Activated CD8-positive, alpha-beta T cell treated with anti-CD3 and anti-CD28 coated beads for 36 hours (primary cell): ENCODE data around the gene PTS. TPM values are rescaled to one million over a fixed set of nuclear protein-coding genes. Genes with fewer than 3 reads are reported as not detected.

Experiments used
- ATAC-seq: fragments of 200-7000 bp; cut with Tn5 transposase; one replicate; pipeline ENCODE4 v1.10.0; 2021; ENCODE audit warnings: mild to moderate bottlenecking, moderate library complexity
- CTCF ChIA-PET: fragments of 350-600 bp; sonication (Branson Sonifier 250); formaldehyde crosslinking; loops from one replicate; lab custom pipeline; 2021; ENCODE audit warnings: antibody characterized with exemption; lab: Charles Lee
- POLR2A ChIA-PET: fragments of 350-600 bp; sonication (Branson Sonifier 250); formaldehyde crosslinking; loops from one replicate; lab custom pipeline; 2021; ENCODE audit warnings: antibody characterized with exemption; lab: Charles Lee
- DNase-seq: peaks from one replicate; pipeline ENCODE4 v3.0.0-alpha.2; 2020
- H3K27ac Mint-ChIP-seq: one replicate; pipeline ENCODE4 v1.8.0; 2021; ENCODE audit warnings: mild to moderate bottlenecking, mixed read lengths
- H3K27me3 Mint-ChIP-seq: one replicate; pipeline ENCODE4 v1.8.0; 2021; ENCODE audit warnings: mixed read lengths
- H3K36me3 Mint-ChIP-seq: one replicate; pipeline ENCODE4 v1.8.0; 2021; ENCODE audit warnings: low read depth, mixed read lengths
- H3K4me1 Mint-ChIP-seq: one replicate; pipeline ENCODE4 v1.8.0; 2021; ENCODE audit warnings: low read depth, mixed read lengths
- H3K4me3 Mint-ChIP-seq: one replicate; pipeline ENCODE4 v1.8.0; 2021; ENCODE audit warnings: mild to moderate bottlenecking, moderate library complexity, mixed read lengths
- H3K9me3 Mint-ChIP-seq: one replicate; pipeline ENCODE4 v1.8.0; 2021; ENCODE audit warnings: mixed read lengths
- intact Hi-C: fragments of 100-400 bp; cut with micrococcal nuclease; formaldehyde crosslinking; loops from one replicate; pipeline ENCODE4 v1.10.0; 2022
- total RNA-seq, 2 experiments: library from RNA; stranded (reverse); gene quantifications; one replicate each; pipeline ENCODE4 v1.2.3, GENCODE V29; 2021
- TF ChIP-seq, protein P1 (sequence below): fragments of 200-600 bp; IDR thresholded peaks from one replicate; pipeline ENCODE4 v1.8.0; 2022; ENCODE audit warnings: antibody characterized with exemption, mild to moderate bottlenecking

The PTS gene
- total RNA-seq, 2 experiments from 2014 or later, result 22.6 to 24.9 TPM

DNA sequence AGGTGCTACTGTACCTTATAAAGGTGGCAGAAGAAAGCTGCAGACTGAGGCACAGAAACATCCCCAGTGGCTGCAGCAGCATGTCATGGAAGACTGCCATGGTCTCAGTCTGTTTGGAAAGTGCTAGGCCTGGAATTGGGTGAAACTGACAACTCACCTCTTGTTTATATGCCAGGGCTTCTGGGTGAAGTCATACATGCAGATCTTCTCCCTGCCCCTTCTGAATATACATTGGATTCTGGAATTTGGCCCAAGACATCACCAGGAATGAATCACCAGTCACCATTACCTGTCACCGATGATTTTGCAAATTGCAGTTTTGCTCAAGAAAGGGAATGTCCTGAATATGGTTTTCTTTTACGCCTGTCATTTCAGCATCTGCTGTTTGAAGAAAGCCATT is 34.3 kb downstream of the PTS start, which contains the start of gene PLET1:
Gene PLET1, minus strand, starts transcription at position 371 of the 400 bp plus-strand sequence. Its CDS starts 271 bp downstream, at position 100.
- Mint-ChIP-seq H3K4me3 (no peak within 1 kb of the TSS), H3K36me3 (no peaks in the 10 kb centered on the region), H3K4me1 (no peaks in the 10 kb centered on the region), H3K9me3 (no peaks in the 10 kb centered on the region), H3K27me3 (no peaks in the 10 kb centered on the region), H3K27ac (no peak within 1 kb of the TSS)
- DNase-seq, result no peak
- no peak for ATAC-seq
- TF ChIP-seq, protein P1, sequence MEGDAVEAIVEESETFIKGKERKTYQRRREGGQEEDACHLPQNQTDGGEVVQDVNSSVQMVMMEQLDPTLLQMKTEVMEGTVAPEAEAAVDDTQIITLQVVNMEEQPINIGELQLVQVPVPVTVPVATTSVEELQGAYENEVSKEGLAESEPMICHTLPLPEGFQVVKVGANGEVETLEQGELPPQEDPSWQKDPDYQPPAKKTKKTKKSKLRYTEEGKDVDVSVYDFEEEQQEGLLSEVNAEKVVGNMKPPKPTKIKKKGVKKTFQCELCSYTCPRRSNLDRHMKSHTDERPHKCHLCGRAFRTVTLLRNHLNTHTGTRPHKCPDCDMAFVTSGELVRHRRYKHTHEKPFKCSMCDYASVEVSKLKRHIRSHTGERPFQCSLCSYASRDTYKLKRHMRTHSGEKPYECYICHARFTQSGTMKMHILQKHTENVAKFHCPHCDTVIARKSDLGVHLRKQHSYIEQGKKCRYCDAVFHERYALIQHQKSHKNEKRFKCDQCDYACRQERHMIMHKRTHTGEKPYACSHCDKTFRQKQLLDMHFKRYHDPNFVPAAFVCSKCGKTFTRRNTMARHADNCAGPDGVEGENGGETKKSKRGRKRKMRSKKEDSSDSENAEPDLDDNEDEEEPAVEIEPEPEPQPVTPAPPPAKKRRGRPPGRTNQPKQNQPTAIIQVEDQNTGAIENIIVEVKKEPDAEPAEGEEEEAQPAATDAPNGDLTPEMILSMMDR, result no peak
- intact Hi-C loops, result no loop called here
- CTCF ChIA-PET, result interaction anchor here (1.0 to 1.2 kb wide), 2 partner anchors 13 to 20 kb away, joined by 3 to 4 read pairs; no protein-coding TSS in a partner anchor
- POLR2A ChIA-PET, result no interaction called here

DNA sequence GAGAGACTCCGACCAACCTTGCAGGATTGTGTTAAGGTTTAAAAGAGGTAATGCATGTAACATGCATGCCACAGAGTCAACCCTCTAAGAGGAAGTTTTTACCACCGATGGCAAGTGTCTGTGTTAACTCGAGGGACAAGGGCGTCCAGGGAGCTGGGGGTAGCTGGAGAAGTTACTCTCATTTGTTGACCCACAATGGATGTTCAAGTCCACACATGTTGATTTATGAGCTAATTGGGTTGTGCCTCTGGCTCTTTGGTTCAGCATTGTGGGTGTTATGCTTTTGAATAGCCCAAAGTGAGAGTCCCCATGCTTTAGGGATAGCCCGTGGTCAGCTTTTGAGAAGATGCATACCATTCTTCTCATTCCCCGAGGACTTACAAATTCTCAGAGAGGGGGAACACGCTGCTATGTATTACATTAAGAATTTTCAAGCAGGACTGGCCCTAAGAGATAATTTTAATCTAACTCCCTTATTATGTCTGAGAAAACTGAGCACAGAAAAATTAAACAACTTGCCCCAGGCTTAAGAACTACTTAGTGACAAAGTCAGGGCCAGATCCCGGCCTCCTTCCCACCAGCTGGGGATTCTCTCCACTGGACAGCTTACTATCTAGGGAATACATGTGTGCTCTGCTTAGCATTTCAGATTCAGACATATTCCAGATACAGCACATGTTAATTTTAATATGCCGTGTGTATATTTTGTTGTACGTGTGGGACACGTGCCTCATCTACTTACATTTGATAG is 39.6 kb downstream of the PTS start:
- no peak overlapping the region for H3K4me3 Mint-ChIP-seq
- intact Hi-C loops, result no loop called here
- H3K9me3 Mint-ChIP-seq, result no peaks in the 10 kb centered on the region
- no peak for DNase-seq
- ChIA-PET CTCF (interaction anchor here (0.7 to 3.5 kb wide), 5 partner anchors 10 to 23 kb away, joined by 3 to 16 read pairs (median 3); no protein-coding TSS in a partner anchor), POLR2A (no interaction called here)
- no peaks in the 10 kb centered on the region for H3K27me3 Mint-ChIP-seq
- no peak overlapping the region for H3K27ac Mint-ChIP-seq
- H3K4me1 Mint-ChIP-seq, result no peaks in the 10 kb centered on the region
- TF ChIP-seq, protein P1, result no peak
- H3K36me3 Mint-ChIP-seq, result no peaks in the 10 kb centered on the region
- ATAC-seq, result no peak

DNA sequence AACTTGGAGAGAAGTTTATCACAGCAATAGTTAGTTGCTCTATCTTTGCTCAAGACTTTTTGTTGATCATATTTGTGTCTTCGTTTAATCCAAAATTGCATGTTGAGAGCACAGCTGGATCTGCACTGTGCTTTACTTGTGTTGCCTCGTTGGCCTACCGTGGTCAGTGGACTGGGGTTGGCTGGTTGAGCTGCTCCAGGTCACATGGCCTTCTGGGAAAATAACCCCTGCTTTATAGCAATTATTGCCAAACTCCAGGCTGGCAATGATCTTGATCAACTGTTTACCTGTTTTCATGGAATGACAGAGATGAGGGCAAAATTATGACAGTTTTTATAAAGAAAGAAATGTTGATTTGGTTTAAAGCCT is 40.2 kb downstream of the PTS start:
- Mint-ChIP-seq H3K4me3 (no peak overlapping the region), H3K9me3 (no peaks in the 10 kb centered on the region), H3K27me3 (no peaks in the 10 kb centered on the region), H3K36me3 (no peaks in the 10 kb centered on the region), H3K27ac (no peak overlapping the region), H3K4me1 (no peaks in the 10 kb centered on the region)
- ChIA-PET POLR2A (no interaction called here), CTCF (interaction anchor here (0.7 to 1.7 kb wide), 5 partner anchors 10 to 47 kb away, joined by 3 to 5 read pairs (median 3); no protein-coding TSS in a partner anchor)
- intact Hi-C loops, result no loop called here
- ATAC-seq (no peak), DNase-seq (no peak)
- TF ChIP-seq, protein P1, result no peak

DNA sequence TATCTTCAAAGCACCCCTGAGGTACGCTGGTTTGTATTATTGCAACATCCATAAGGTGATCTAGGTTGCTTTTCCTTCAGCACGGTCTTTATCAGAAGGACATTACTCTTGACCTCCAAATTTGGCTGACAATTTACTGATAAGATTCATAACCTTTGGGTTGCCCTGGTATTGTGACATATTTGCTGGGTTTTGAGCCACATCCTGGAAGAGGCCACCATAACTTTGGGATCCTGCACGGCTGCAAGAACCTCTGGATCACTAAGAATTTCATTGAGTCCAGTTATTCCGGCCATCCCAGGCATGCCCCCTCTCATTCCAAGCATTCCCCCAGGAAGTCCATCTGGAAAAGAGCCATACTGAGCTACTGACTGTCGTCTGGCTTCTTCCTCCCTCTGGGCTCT is 41.0 kb downstream of the PTS start:
- H3K4me3 Mint-ChIP-seq, result no peak overlapping the region
- H3K27me3 Mint-ChIP-seq, result no peaks in the 10 kb centered on the region
- H3K36me3 Mint-ChIP-seq, result no peaks in the 10 kb centered on the region
- intact Hi-C loops, result no loop called here
- TF ChIP-seq, protein P1, result no peak
- no peaks in the 10 kb centered on the region for H3K4me1 Mint-ChIP-seq
- no peak overlapping the region for H3K27ac Mint-ChIP-seq
- no peaks in the 10 kb centered on the region for H3K9me3 Mint-ChIP-seq
- no peak for ATAC-seq
- ChIA-PET POLR2A (interaction anchor here (0.6 kb wide), 1 partner anchor 289 kb away, joined by 3 read pairs; no protein-coding TSS in a partner anchor), CTCF (interaction anchor here (1.2 to 1.7 kb wide), 2 partner anchors 15 to 48 kb away, joined by 3 to 5 read pairs; no protein-coding TSS in a partner anchor)
- DNase-seq, result no peak

DNA sequence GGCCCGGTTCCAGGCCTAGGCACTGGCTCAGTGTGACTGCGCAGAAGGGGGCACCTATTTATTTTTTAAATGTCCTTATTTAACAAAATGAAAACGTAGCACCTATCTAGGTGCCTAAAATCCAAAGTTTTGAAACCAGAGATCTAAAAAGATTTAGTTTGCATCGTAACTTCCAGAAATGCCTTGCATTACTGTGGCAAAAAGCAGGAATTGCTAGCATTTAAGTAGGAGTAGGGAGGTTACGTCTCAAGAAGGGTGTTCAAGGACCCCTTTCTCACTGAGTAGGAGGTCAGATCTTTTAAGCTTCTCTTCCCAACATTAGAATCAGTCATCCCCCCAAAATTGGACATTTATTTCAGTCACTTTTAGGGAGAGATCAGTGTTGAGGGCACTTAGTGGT is 42.2 kb downstream of the PTS start:
- Mint-ChIP-seq H3K27ac (no peak overlapping the region), H3K4me3 (no peak overlapping the region), H3K36me3 (no peaks in the 10 kb centered on the region), H3K27me3 (no peaks in the 10 kb centered on the region), H3K9me3 (no peaks in the 10 kb centered on the region), H3K4me1 (no peaks in the 10 kb centered on the region)
- ChIA-PET POLR2A (interaction anchor here (0.5 to 0.8 kb wide), 2 partner anchors 46 to 118 kb away, joined by 3 read pairs; no protein-coding TSS in a partner anchor), CTCF (interaction anchor here (1.4 kb wide), 1 partner anchor 12 kb away, joined by 8 read pairs; no protein-coding TSS in a partner anchor)
- intact Hi-C loops, result no loop called here
- TF ChIP-seq, protein P1, result no peak
- DNase-seq, result no peak
- no peak for ATAC-seq
